Heart right ventricle (tissue), 16 donors: ENCODE data around the gene ARRDC5. TPM values are rescaled to one million over a fixed set of nuclear protein-coding genes. Genes with fewer than 3 reads are reported as not detected.

Source experiments
- ATAC-seq, 8 donors: fragments of 200-7000 bp; cut with Tn5 transposase; one replicate each; pipeline ENCODE4 v1.9.1; 2020; ENCODE audit warnings: mild to moderate bottlenecking in 8 of 8, moderate library complexity in 8 of 8, moderate number of reproducible peaks in 1 of 8
- DNase-seq, 2 donors: peaks; one replicate each; pipeline ENCODE4 v3.0.0-alpha.2; 2020
- H3K27ac ChIP-seq, 10 donors: fragments of 200-600 bp; sonication (generic) in 2 of 10; one replicate each; pipeline versions ENCODE4 v1.5.0 to v1.8.0; 2020 to 2022; ENCODE audit warnings: mild to moderate bottlenecking in 3 of 10
- H3K27me3 ChIP-seq, 7 donors: fragments of 200-600 bp; one replicate each; pipeline ENCODE4 v1.8.0; 2021 to 2022; ENCODE audit warnings: mild to moderate bottlenecking in 2 of 7
- H3K36me3 ChIP-seq, 9 donors: fragments of 200-600 bp; sonication (generic) in 1 of 9; one replicate each; pipeline versions ENCODE4 v1.5.0 to v1.8.0; 2020 to 2022; ENCODE audit warnings: mild to moderate bottlenecking in 2 of 9
- H3K4me1 ChIP-seq, 9 donors: fragments of 200-600 bp; sonication (generic) in 1 of 9; one replicate each; pipeline versions ENCODE4 v1.5.0 to v1.8.0; 2020 to 2022; ENCODE audit warnings: mild to moderate bottlenecking in 4 of 9
- H3K4me3 ChIP-seq, 10 donors: fragments of 200-600 bp; sonication (generic) in 2 of 10; one replicate each; pipeline versions ENCODE4 v1.5.0 to v1.8.0; 2020 to 2022; ENCODE audit warnings: mild to moderate bottlenecking in 7 of 10, moderate library complexity in 2 of 10
- H3K9me3 ChIP-seq, 11 donors: fragments of 200-600 bp in 10 of 11; sonication (generic) in 2 of 11; one replicate each; pipeline versions ENCODE4 v1.5.0 to v1.8.0; 2013 to 2022; ENCODE audit warnings: mild to moderate bottlenecking in 2 of 11, control low read depth in 1 of 11, moderate library complexity in 1 of 11
- CTCF ChIP-seq, 9 donors: fragments of 200-600 bp; sonication (generic) in 2 of 9; IDR thresholded peaks; one replicate each; pipeline versions ENCODE4 v1.5.0 to v1.8.0; 2021 to 2022; ENCODE audit warnings: antibody characterized with exemption in 9 of 9, mild to moderate bottlenecking in 5 of 9, moderate library complexity in 1 of 9
- WGBS, 2 donors: extraction: QIAGEN DNeasy Blood & Tissue Kit; methylation state at CpG; one replicate each; pipeline ENCODE4 v1.1.7; 2013; ENCODE audit warnings: inconsistent platforms in 1 of 2; 5-methylcytosine and 5-hydroxymethylcytosine counted together
- intact Hi-C, 10 donors: fragments of 100-400 bp; cut with DNase I; formaldehyde crosslinking; loops; one replicate each; pipeline versions ENCODE4 v1.11.1 to v1.14.2; 2022
- polyA plus RNA-seq, 2 donors: library from polyadenylated mRNA; stranded (reverse); fragments of 200-250 nt; gene quantifications; one replicate each; pipeline ENCODE4 v1.2.3, GENCODE V29; 2013
- total RNA-seq, 10 donors: library from RNA; stranded (reverse); fragmentation: NEBNext Ultra II Directional in 3 of 10; extraction: Animal tissue kit (Norgen Biotek cat#: 25700) in 3 of 10; gene quantifications; one replicate each; pipeline versions ENCODE4 v1.2.1 to v1.2.4, GENCODE V29; 2021 to 2023
- donor health status: Arrhythmogenic right ventricular cardiomyopathy.
- donor health status: ischemic (EF 13 %, LVEDD 7.1; RV severe dilation, severe dysfunction).
- donor health status: healthy with polysubstance abuse.
- donor health status: DM: no; HTN: yes; CAD: no.
- donor health status: DM: no; HTN: no; CAD: no.
- donor health status: ischemic (EF 25% LVEDD 6.9; RV normal size, moderate dysfunction).
- donor health status: ischemic (EF 25% LVEDD 5.7; RV mildly dilated, moderate dysfunction).
- donor health status: healthy.
- donor health status: DM: yes; HTN: yes; CAD: no.
- donor health status: Ischemic cardiomyopathy.
- donor health status: ischemic (EF 35%, LVEDD 5.7; RV mildly dilated, moderate dysfunction).
- donor health status: nonischemic (EF 11% LVEDD 7.7; RV severe dilation, severe dysfunction).
- donor health status: DM: yes; HTN: yes; CAD: no.
- donor health status: PGD.
- donor health status: ischemic (EF 29% LVEDD 5.4; RV normal size, mild dysfunction).
- donor health status: nonischemic (EF 23%, LVEDD 6.1; RV moderate dilation, normal function).

ARRDC5 gene
- total and polyA plus RNA-seq, 12 donors = 0.01 to 0.21 TPM; not detected in 10

GRCh38 chr19:4911786-4912672 lies 9.3 kb upstream of the ARRDC5 start:
- peak overlapping the region in 6 of 10 donors; percentile 13 to 93 (median 70) for H3K4me3 ChIP-seq

GRCh38 chr19:4911314-4911713 lies 8.6 kb upstream of the ARRDC5 start:
- no peak for TF ChIP-seq CTCF (IDR thresholded peaks at IDR 0.05)
- intact Hi-C loops = loop anchor here (1.0 to 5.0 kb wide), 13 partner anchors 39 to 184 kb away; no protein-coding TSS in a partner anchor
- ATAC-seq = no peak
- Histone ChIP-seq H3K27me3 (peaks cover 0 to 11% (median 4%) of the 10 kb centered on the region in 7 donors), H3K36me3 (peaks cover 0 to 7% (median 0%) of the 10 kb centered on the region in 9 donors), H3K4me1 (peaks cover 4 to 71% (median 25%) of the 10 kb centered on the region in 9 donors), H3K4me3 (peak overlapping the region in 6 of 10 donors; percentile 63 to 93 (median 72)), H3K9me3 (no peaks in the 10 kb centered on the region), H3K27ac (peak overlapping the region in 1 of 10 donors; percentile 73)
- no peak for DNase-seq
- WGBS, 2 donors = 50 to 52% methylated on average over 15 of the region's 15 CpGs

More at GRCh38 chr19:4911786-4912672, 9.3 kb upstream of the ARRDC5 start:
- Histone ChIP-seq H3K36me3 (peaks cover 0 to 7% (median 0%) of the 10 kb centered on the region in 9 donors), H3K4me1 (peaks cover 4 to 76% (median 25%) of the 10 kb centered on the region in 9 donors), H3K27ac (peak overlapping the region in 1 of 10 donors; percentile 73), H3K9me3 (no peaks in the 10 kb centered on the region), H3K27me3 (peaks cover 0 to 11% (median 4%) of the 10 kb centered on the region in 7 donors)
- peak; percentile 14 to 72 (median 56) for TF ChIP-seq CTCF (IDR thresholded peaks at IDR 0.05)
- WGBS, 2 donors = 36 to 41% methylated on average over 29 of the region's 29 CpGs
- intact Hi-C loops = loop anchor here (1.0 to 5.0 kb wide), 13 partner anchors 39 to 185 kb away; no protein-coding TSS in a partner anchor
- ATAC-seq (peak in 7 of 8 donors; percentile 27 to 61 (median 53)), DNase-seq (peak; percentile 26 to 40)

- Histone ChIP-seq H3K27ac (peak overlapping the region in 1 of 10 donors; percentile 73), H3K27me3 (peaks cover 0 to 11% (median 4%) of the 10 kb centered on the region in 7 donors), H3K4me3 (peak overlapping the region in 9 of 10 donors; percentile 54 to 93 (median 69)), H3K36me3 (peaks cover 0 to 7% (median 0%) of the 10 kb centered on the region in 9 donors), H3K4me1 (peaks cover 4 to 66% (median 25%) of the 10 kb centered on the region in 9 donors), H3K9me3 (no peaks in the 10 kb centered on the region)
- intact Hi-C loops = loop anchor here (1.0 to 5.0 kb wide), 13 partner anchors 38 to 183 kb away; no protein-coding TSS in a partner anchor
- ATAC-seq (peak in 1 of 8 donors; percentile 30), DNase-seq (peak in 1 of 2 donors; percentile 19)
- no peak for TF ChIP-seq CTCF (IDR thresholded peaks at IDR 0.05)
- WGBS, 2 donors = 38 to 40% methylated on average over 23 of the region's 23 CpGs
Measured at GRCh38 chr19:4910594-4911281, 8.0 kb upstream of the ARRDC5 start.
